ENCODE measurements around the gene MIF.
"Not testable (repeated sequence)": the region's sequence is repeated elsewhere in the genome, so short reads cannot be mapped to it uniquely, and the experiment has no call there.

- TF ChIP-seq CTCF (IDR thresholded peaks at IDR 0.05; ENCODE audit: low read depth, low read length, missing input control); ZBTB33 (IDR thresholded peaks at IDR 0.05); MAX (IDR thresholded peaks at IDR 0.05); FOXA1 (IDR thresholded peaks at IDR 0.05); SP1 (IDR thresholded peaks at IDR 0.05); YY1 (IDR thresholded peaks at IDR 0.05); EGR1 (IDR thresholded peaks at IDR 0.05; ENCODE audit: low read depth in 2 of 2): not testable (repeated sequence)
Observed at GRCh38 chr22:23900227-23900626, 6.0 kb downstream of the MIF start.

Data from liver (tissue), 3 donors.